Thyroid gland (tissue), 4 donors: ENCODE measurements around the gene RPS19. TPM values are rescaled to one million over a fixed set of nuclear protein-coding genes. Genes with fewer than 3 reads are reported as not detected.

Experiments used
- DNase-seq, 2 donors: peaks; one replicate each; pipeline ENCODE4 v3.0.0-alpha.2; 2019
- H3K27ac ChIP-seq, 3 donors: fragments of 200-600 bp; sonication (generic); 1 replicate in 2 of 3; 2 replicates in 1 of 3; pipeline ENCODE4 v1.5.1; 2016 to 2019; ENCODE audit warnings: mild to moderate bottlenecking in 1 of 3, moderate library complexity in 1 of 3
- H3K27me3 ChIP-seq: fragments of 200-600 bp; sonication (generic); one replicate; pipeline ENCODE4 v1.5.1; 2019
- H3K36me3 ChIP-seq, 2 donors: fragments of 200-600 bp; sonication (generic); one replicate each; pipeline ENCODE4 v1.5.1; 2016 to 2019
- H3K4me1 ChIP-seq, 2 donors: fragments of 200-600 bp; sonication (generic); one replicate each; pipeline ENCODE4 v1.5.1; 2017 to 2019
- H3K4me3 ChIP-seq, 3 donors: fragments of 200-600 bp; sonication (generic); replicated peaks in 1 of 3; 1 replicate in 2 of 3; 2 replicates in 1 of 3; pipeline ENCODE4 v1.5.1; 2016; ENCODE audit warnings: mild to moderate bottlenecking in 1 of 3
- H3K9me3 ChIP-seq: fragments of 200-600 bp; sonication (generic); one replicate; pipeline ENCODE4 v1.5.1; 2017
- CTCF ChIP-seq, 6 experiments: fragments of 200-600 bp in 3 of 6; fragments of 450-650 bp in 3 of 6; sonication (generic) in 3 of 6; IDR thresholded peaks; one replicate each; pipeline ENCODE4 v1.5.1; 2016 to 2019; ENCODE audit warnings: antibody characterized with exemption in 6 of 6, mild to moderate bottlenecking in 2 of 6, inconsistent platforms in 1 of 6, moderate library complexity in 1 of 6
- POLR2A ChIP-seq, 2 donors: fragments of 450-650 bp; IDR thresholded peaks; one replicate each; pipeline ENCODE4 v1.6.1; 2017; ENCODE audit warnings: antibody characterized with exemption in 2 of 2, mild to moderate bottlenecking in 2 of 2, moderate library complexity in 1 of 2
- WGBS, 2 donors: methylation state at CpG; one replicate each; pipeline ENCODE4 v1.1.5; 2017; 5-methylcytosine and 5-hydroxymethylcytosine counted together
- intact Hi-C: fragments of 100-400 bp; cut with DNase I; formaldehyde crosslinking; loops from one replicate; pipeline ENCODE4 v1.15.1; 2023
- total RNA-seq, 4 donors: library from RNA; depleted of rRNA; stranded (reverse); fragments of >200 nt; gene quantifications; one replicate each; pipeline ENCODE4 v1.2.3, GENCODE V29; 2016

RPS19 gene
- total RNA-seq, 4 donors from 2014 or later = 351 to 1,305 (median 623) TPM

DNA sequence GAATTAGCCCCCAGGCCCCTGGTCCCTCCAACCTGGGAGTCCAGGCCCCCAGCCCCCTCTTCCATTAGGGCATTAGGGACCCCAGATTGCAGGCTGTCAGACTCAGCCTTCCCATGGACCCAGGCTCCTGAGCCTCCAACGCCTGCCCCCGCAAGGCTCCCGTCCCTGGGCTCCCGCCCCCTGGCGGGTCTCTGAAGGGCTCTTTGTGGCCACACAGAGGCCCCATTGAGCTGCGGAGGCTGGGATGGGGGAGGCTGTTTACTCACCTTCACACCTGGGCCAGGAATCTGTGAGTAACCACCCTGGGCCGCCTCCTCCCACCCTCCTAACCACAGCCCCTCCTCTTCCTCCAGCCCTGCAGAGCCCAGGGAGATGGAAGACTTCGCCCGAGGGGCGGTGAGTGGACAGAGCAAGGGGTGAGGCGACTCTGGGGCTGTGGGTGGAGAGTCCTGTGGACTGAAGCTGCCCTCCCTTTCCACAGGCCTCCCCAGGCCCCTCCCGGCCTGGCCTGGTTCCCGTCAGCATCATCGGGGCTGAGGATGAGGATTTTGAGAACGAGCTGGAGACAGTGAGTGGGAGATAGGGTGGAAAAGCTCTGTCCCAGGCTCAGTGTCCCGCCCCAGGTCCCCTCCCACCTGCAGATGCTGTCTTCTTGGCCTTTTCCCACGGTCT is 27.8 kb downstream of the RPS19 start:
- intact Hi-C loops = no loop called here
- H3K4me3 ChIP-seq = no peak overlapping the region
- no peak overlapping the region for H3K27ac ChIP-seq
- 57 to 59% methylated on average over 5 to 16 of the region's 17 CpGs for WGBS, 2 donors
- H3K4me1 ChIP-seq = peaks cover 14 to 18% of the 10 kb centered on the region in 2 donors
- DNase-seq = peak in 1 of 2 donors; percentile 30
- H3K36me3 ChIP-seq = peaks cover 8 to 12% of the 10 kb centered on the region in 2 donors
- no peaks in the 10 kb centered on the region for H3K27me3 ChIP-seq
- no peaks in the 10 kb centered on the region for H3K9me3 ChIP-seq
- TF ChIP-seq CTCF (IDR thresholded peaks at IDR 0.05) (no peak), POLR2A (IDR thresholded peaks at IDR 0.05) (no peak)

- peaks cover 14 to 18% of the 10 kb centered on the region in 2 donors for H3K4me1 ChIP-seq
- peaks cover 9 to 14% of the 10 kb centered on the region in 2 donors for H3K36me3 ChIP-seq
- 88 to 90% methylated on average over 12 of the region's 12 CpGs for WGBS, 2 donors
- DNase-seq = no peak
- no peaks in the 10 kb centered on the region for H3K27me3 ChIP-seq
- no peak overlapping the region for H3K4me3 ChIP-seq
- no peaks in the 10 kb centered on the region for H3K9me3 ChIP-seq
- intact Hi-C loops = no loop called here
- H3K27ac ChIP-seq = no peak overlapping the region
- TF ChIP-seq POLR2A (IDR thresholded peaks at IDR 0.05) = no peak
- TF ChIP-seq CTCF (IDR thresholded peaks at IDR 0.05) = no peak
Measured at GRCh38 chr19:41888926-41889325, 28.9 kb downstream of the RPS19 start.

DNA sequence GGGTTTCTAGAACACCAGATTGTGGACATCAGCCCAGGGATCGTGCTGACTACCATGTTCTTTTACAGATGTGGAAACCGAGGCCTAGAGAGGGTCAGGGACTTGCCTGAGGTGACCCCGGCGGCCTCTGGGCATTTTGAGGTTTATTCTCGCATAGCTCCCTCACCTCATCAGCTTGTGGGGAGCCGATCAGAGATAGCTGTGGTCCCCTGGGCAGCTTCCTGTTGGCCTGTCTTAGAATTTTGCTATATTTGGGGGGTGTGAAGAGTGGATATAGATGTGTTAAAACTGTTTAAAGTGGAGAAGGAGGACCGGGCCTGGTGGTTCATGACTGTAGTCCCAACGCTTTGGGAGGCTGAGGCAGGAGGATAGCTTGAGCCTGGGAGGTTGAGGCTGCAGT is 29.8 kb downstream of the RPS19 start:
- H3K4me1 ChIP-seq = peaks cover 9 to 14% of the 10 kb centered on the region in 2 donors
- H3K27me3 ChIP-seq = no peaks in the 10 kb centered on the region
- no peak overlapping the region for H3K27ac ChIP-seq
- H3K4me3 ChIP-seq = no peak overlapping the region
- no peak for TF ChIP-seq CTCF (IDR thresholded peaks at IDR 0.05)
- TF ChIP-seq POLR2A (IDR thresholded peaks at IDR 0.05) = no peak
- 87 to 93% methylated on average over 8 of the region's 8 CpGs for WGBS, 2 donors
- intact Hi-C loops = no loop called here
- DNase-seq = no peak
- H3K9me3 ChIP-seq = no peaks in the 10 kb centered on the region
- peaks cover 16 to 19% of the 10 kb centered on the region in 2 donors for H3K36me3 ChIP-seq

- Histone ChIP-seq H3K27me3 (no peaks in the 10 kb centered on the region), H3K36me3 (peaks cover 24 to 27% of the 10 kb centered on the region in 2 donors), H3K4me1 (peaks cover 0 to 4% of the 10 kb centered on the region in 2 donors), H3K9me3 (no peaks in the 10 kb centered on the region), H3K27ac (no peak overlapping the region), H3K4me3 (no peak overlapping the region)
- intact Hi-C loops = no loop called here
- no peak for DNase-seq
- 97 to 99% methylated on average over 4 of the region's 4 CpGs for WGBS, 2 donors
- TF ChIP-seq CTCF (IDR thresholded peaks at IDR 0.05) = no peak
- no peak for TF ChIP-seq POLR2A (IDR thresholded peaks at IDR 0.05)
Measured at GRCh38 chr19:41890936-41891335, 30.9 kb downstream of the RPS19 start.

GRCh38 chr19:41892173-41892902 is 32.3 kb downstream of the RPS19 start:
- H3K27me3 ChIP-seq = no peaks in the 10 kb centered on the region
- H3K4me3 ChIP-seq = no peak overlapping the region
- H3K9me3 ChIP-seq = no peaks in the 10 kb centered on the region
- TF ChIP-seq POLR2A (IDR thresholded peaks at IDR 0.05) (no peak), CTCF (IDR thresholded peaks at IDR 0.05) (no peak)
- intact Hi-C loops = no loop called here
- H3K36me3 ChIP-seq = peaks cover 29 to 32% of the 10 kb centered on the region in 2 donors
- 90 to 93% methylated on average over 25 to 33 of the region's 34 CpGs for WGBS, 2 donors
- H3K27ac ChIP-seq = no peak overlapping the region
- DNase-seq = no peak
- H3K4me1 ChIP-seq = peaks cover 0 to 3% of the 10 kb centered on the region in 2 donors
